Thyroid gland (tissue), 4 donors: ENCODE measurements around the gene LYRM2. TPM values are rescaled to one million over a fixed set of nuclear protein-coding genes. Genes with fewer than 3 reads are reported as not detected.

Experiments used
- DNase-seq, 2 donors: peaks; one replicate each; pipeline ENCODE4 v3.0.0-alpha.2; 2019
- H3K27ac ChIP-seq, 3 donors: fragments of 200-600 bp; sonication (generic); 1 replicate in 2 of 3; 2 replicates in 1 of 3; pipeline ENCODE4 v1.5.1; 2016 to 2019; ENCODE audit warnings: mild to moderate bottlenecking in 1 of 3, moderate library complexity in 1 of 3
- H3K27me3 ChIP-seq: fragments of 200-600 bp; sonication (generic); one replicate; pipeline ENCODE4 v1.5.1; 2019
- H3K36me3 ChIP-seq, 2 donors: fragments of 200-600 bp; sonication (generic); one replicate each; pipeline ENCODE4 v1.5.1; 2016 to 2019
- H3K4me1 ChIP-seq, 2 donors: fragments of 200-600 bp; sonication (generic); one replicate each; pipeline ENCODE4 v1.5.1; 2017 to 2019
- H3K4me3 ChIP-seq, 3 donors: fragments of 200-600 bp; sonication (generic); replicated peaks in 1 of 3; 1 replicate in 2 of 3; 2 replicates in 1 of 3; pipeline ENCODE4 v1.5.1; 2016; ENCODE audit warnings: mild to moderate bottlenecking in 1 of 3
- H3K9me3 ChIP-seq: fragments of 200-600 bp; sonication (generic); one replicate; pipeline ENCODE4 v1.5.1; 2017
- CTCF ChIP-seq, 6 experiments: fragments of 200-600 bp in 3 of 6; fragments of 450-650 bp in 3 of 6; sonication (generic) in 3 of 6; IDR thresholded peaks; one replicate each; pipeline ENCODE4 v1.5.1; 2016 to 2019; ENCODE audit warnings: antibody characterized with exemption in 6 of 6, mild to moderate bottlenecking in 2 of 6, inconsistent platforms in 1 of 6, moderate library complexity in 1 of 6
- POLR2A ChIP-seq, 2 donors: fragments of 450-650 bp; IDR thresholded peaks; one replicate each; pipeline ENCODE4 v1.6.1; 2017; ENCODE audit warnings: antibody characterized with exemption in 2 of 2, mild to moderate bottlenecking in 2 of 2, moderate library complexity in 1 of 2
- WGBS, 2 donors: methylation state at CpG; one replicate each; pipeline ENCODE4 v1.1.5; 2017; 5-methylcytosine and 5-hydroxymethylcytosine counted together
- intact Hi-C: fragments of 100-400 bp; cut with DNase I; formaldehyde crosslinking; loops from one replicate; pipeline ENCODE4 v1.15.1; 2023
- total RNA-seq, 4 donors: library from RNA; depleted of rRNA; stranded (reverse); fragments of >200 nt; gene quantifications; one replicate each; pipeline ENCODE4 v1.2.3, GENCODE V29; 2016

Gene LYRM2
- total RNA-seq, 4 donors from 2014 or later = 28.7 to 38.5 (median 31.2) TPM

- Histone ChIP-seq H3K9me3 (no peaks in the 10 kb centered on the region), H3K4me3 (no peak overlapping the region), H3K36me3 (no peaks in the 10 kb centered on the region), H3K4me1 (no peaks in the 10 kb centered on the region), H3K27me3 (no peaks in the 10 kb centered on the region), H3K27ac (no peak overlapping the region)
- no peak for TF ChIP-seq POLR2A (IDR thresholded peaks at IDR 0.05)
- TF ChIP-seq CTCF (IDR thresholded peaks at IDR 0.05) = no peak
- no peak for DNase-seq
- WGBS, 2 donors = 88 to 93% methylated on average over 4 of the region's 4 CpGs
- intact Hi-C loops = no loop called here
These were observed 46.8 kb downstream of the LYRM2 start for GRCh38 chr6:89591745-89592144.

GRCh38 chr6:89590133-89590532 is 48.4 kb downstream of the LYRM2 start:
- DNase-seq = no peak
- no peaks in the 10 kb centered on the region for H3K9me3 ChIP-seq
- no peaks in the 10 kb centered on the region for H3K27me3 ChIP-seq
- no peak overlapping the region for H3K27ac ChIP-seq
- intact Hi-C loops = no loop called here
- 66 to 72% methylated on average over 2 of the region's 2 CpGs for WGBS, 2 donors
- H3K4me3 ChIP-seq = no peak overlapping the region
- TF ChIP-seq CTCF (IDR thresholded peaks at IDR 0.05) = no peak
- TF ChIP-seq POLR2A (IDR thresholded peaks at IDR 0.05) = no peak
- no peaks in the 10 kb centered on the region for H3K36me3 ChIP-seq
- H3K4me1 ChIP-seq = no peaks in the 10 kb centered on the region

- no peak for DNase-seq
- WGBS, 2 donors = 70 to 73% methylated on average over 7 of the region's 7 CpGs
- intact Hi-C loops = no loop called here
These were observed 49.1 kb downstream of the LYRM2 start for GRCh38 chr6:89589297-89590025.

GRCh38 chr6:89585154-89585553 is 53.4 kb downstream of the LYRM2 start:
- H3K4me3 ChIP-seq = no peak overlapping the region
- no peaks in the 10 kb centered on the region for H3K4me1 ChIP-seq
- no peaks in the 10 kb centered on the region for H3K27me3 ChIP-seq
- no peak for DNase-seq
- peaks cover 0 to 6% of the 10 kb centered on the region in 2 donors for H3K36me3 ChIP-seq
- no peak for TF ChIP-seq POLR2A (IDR thresholded peaks at IDR 0.05)
- no peak for TF ChIP-seq CTCF (IDR thresholded peaks at IDR 0.05)
- no peak overlapping the region for H3K27ac ChIP-seq
- intact Hi-C loops = no loop called here
- no peaks in the 10 kb centered on the region for H3K9me3 ChIP-seq
- 89 to 90% methylated on average over 1 of the region's 1 CpG for WGBS, 2 donors

More at GRCh38 chr6:89589297-89590025, 49.1 kb downstream of the LYRM2 start:
- Histone ChIP-seq H3K27me3 (no peaks in the 10 kb centered on the region), H3K36me3 (peaks cover 0 to 5% of the 10 kb centered on the region in 2 donors), H3K9me3 (no peaks in the 10 kb centered on the region), H3K4me3 (no peak overlapping the region), H3K4me1 (no peaks in the 10 kb centered on the region), H3K27ac (no peak overlapping the region)
- TF ChIP-seq CTCF (IDR thresholded peaks at IDR 0.05) (no peak), POLR2A (IDR thresholded peaks at IDR 0.05) (no peak)

- Histone ChIP-seq H3K36me3 (peaks cover 0 to 6% of the 10 kb centered on the region in 2 donors), H3K4me3 (no peak overlapping the region), H3K27me3 (no peaks in the 10 kb centered on the region), H3K27ac (no peak overlapping the region), H3K9me3 (no peaks in the 10 kb centered on the region), H3K4me1 (no peaks in the 10 kb centered on the region)
- 83 to 86% methylated on average over 3 of the region's 3 CpGs for WGBS, 2 donors
- TF ChIP-seq CTCF (IDR thresholded peaks at IDR 0.05) = no peak
- no peak for TF ChIP-seq POLR2A (IDR thresholded peaks at IDR 0.05)
- DNase-seq = no peak
- intact Hi-C loops = no loop called here
These were observed 54.0 kb downstream of the LYRM2 start for GRCh38 chr6:89584539-89584938.
